ENCODE measurements around the gene TNNT2.

TNNT2 gene

DNA sequence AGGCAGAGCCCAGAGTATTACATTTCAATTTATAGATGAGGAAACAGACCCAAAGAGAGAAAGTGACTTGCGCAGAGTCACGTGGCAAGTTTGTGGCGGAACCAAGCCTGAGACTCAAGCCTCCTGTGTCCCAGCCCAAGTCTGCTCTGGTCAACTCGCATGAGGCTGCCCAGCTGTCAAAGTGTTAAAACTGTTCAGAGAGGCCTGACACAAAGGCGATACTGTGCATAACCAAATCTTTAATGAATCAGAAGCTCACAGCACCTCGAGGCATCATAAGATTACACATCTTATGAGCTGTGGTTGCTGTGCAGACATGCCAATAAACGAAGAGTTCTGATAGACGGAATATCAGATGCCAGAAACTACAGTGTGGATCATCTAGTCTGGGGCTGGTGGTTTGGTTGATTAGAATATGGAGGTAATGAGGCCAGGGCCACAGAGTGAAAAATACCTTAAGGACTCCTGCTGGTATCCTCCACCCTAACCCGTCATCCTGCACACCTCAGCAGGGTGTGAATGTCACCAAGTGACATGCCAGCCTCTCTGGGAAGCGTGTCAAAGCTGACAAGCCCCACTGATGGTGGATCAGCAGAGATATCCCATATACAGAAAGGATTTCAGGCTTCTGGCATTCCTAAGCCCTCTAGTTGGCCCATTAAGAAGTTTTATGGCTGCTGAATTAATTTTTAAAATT, 42.2 kb downstream of the TNNT2 start:
- H3K4me3 ChIP-seq = no peak overlapping the region
- DNase-seq (ENCODE audit: low spot score) = no peak
- TF ChIP-seq, protein P1, sequence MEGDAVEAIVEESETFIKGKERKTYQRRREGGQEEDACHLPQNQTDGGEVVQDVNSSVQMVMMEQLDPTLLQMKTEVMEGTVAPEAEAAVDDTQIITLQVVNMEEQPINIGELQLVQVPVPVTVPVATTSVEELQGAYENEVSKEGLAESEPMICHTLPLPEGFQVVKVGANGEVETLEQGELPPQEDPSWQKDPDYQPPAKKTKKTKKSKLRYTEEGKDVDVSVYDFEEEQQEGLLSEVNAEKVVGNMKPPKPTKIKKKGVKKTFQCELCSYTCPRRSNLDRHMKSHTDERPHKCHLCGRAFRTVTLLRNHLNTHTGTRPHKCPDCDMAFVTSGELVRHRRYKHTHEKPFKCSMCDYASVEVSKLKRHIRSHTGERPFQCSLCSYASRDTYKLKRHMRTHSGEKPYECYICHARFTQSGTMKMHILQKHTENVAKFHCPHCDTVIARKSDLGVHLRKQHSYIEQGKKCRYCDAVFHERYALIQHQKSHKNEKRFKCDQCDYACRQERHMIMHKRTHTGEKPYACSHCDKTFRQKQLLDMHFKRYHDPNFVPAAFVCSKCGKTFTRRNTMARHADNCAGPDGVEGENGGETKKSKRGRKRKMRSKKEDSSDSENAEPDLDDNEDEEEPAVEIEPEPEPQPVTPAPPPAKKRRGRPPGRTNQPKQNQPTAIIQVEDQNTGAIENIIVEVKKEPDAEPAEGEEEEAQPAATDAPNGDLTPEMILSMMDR (IDR thresholded peaks at IDR 0.05) = no peak
- no peak overlapping the region for H3K27ac ChIP-seq

DNA sequence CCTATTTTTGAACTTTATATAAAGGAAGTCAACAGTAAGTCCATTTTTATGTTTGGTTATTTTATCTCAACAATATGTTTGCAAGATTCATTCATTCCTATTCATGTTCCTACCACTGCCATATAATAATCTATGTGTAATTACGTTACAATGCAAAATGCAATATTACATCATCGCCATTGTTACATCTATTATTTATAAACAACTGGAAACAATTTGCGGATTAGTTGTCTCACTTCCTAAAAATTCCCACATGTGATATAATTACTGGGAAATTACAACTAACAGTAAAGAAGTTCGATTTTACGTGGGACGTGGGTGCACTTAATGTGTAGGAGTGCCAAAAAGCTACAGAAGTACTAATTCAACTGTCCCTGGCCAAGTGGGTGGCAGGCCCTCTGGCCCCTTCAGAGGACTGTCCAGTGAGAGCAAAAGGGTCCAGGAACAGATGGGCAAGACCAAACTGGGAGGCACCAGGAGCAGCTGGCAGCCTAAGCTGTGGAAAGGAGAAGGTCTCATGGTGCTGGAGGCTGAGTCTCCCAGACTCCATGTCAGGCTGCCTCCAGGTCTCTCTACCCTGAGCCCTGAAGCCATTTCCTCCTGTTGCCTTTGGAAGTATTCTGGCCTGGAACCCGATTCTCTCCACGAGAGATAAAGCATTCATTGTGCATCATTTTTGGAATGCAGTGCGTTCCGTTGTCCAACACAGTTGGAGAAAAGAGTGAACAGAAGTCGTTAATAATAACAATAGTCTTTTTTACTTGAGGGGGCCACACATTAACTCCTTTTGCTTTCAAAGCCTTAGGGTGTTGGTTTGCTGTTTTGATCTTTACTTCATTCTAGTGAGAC, 42.9 kb downstream of the TNNT2 start:
- no peak for DNase-seq (ENCODE audit: low spot score)
- Histone ChIP-seq H3K27ac (no peak overlapping the region), H3K4me3 (no peak overlapping the region)
- TF ChIP-seq, protein P1 (IDR thresholded peaks at IDR 0.05) = no peak

DNA sequence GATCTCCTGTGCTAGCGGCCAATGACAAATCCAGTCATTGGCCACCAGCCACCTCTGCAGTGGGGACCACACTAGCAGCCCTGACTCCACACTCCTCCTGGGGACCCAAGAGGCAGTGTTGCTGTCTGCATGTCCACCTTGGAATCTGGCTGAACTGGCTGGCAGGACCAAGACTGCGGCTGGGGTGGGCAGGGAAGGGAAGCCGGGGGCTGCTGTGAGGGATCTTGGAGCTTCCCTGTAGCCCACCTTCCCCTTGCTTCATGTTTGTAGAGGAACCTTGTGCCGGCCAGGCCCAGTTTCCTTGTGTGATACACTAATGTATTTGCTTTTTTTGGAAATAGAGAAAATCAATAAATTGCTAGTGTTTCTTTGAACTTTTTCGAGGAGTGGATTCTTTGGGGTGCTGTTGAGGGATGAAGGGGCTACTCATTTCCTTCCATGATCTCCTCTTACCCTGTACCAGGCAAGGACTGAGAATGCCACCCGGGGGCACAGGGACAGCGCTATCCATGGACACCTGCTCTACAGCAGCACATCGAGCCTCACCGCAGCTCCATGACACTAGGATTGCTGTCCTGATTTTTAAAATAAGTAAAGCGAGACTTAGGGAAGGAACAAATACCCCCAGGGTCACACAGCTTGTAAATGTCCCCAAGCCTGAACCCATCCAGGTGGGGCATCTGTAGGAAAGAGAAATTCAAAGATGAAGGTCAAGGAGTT, 44.7 kb downstream of the TNNT2 start:
- TF ChIP-seq, protein P1 (IDR thresholded peaks at IDR 0.05) = no peak
- DNase-seq (ENCODE audit: low spot score) = no peak
- H3K4me3 ChIP-seq = no peak overlapping the region
- H3K27ac ChIP-seq = no peak overlapping the region

GRCh38 chr1:201332021-201332420, 45.5 kb downstream of the TNNT2 start:
- DNase-seq (ENCODE audit: low spot score) = no peak
- no peak overlapping the region for H3K27ac ChIP-seq
- TF ChIP-seq, protein P1 (IDR thresholded peaks at IDR 0.05) = no peak
- H3K4me3 ChIP-seq = no peak overlapping the region

GRCh38 chr1:201331166-201331565, 46.3 kb downstream of the TNNT2 start:
- Histone ChIP-seq H3K4me3 (no peak overlapping the region), H3K27ac (no peak overlapping the region)

GRCh38 chr1:201330541-201330940, 46.9 kb downstream of the TNNT2 start:
- no peak for DNase-seq (ENCODE audit: low spot score)
- Histone ChIP-seq H3K27ac (no peak overlapping the region), H3K4me3 (no peak overlapping the region)
- TF ChIP-seq, protein P1 (IDR thresholded peaks at IDR 0.05) = no peak

More at GRCh38 chr1:201331166-201331565, 46.3 kb downstream of the TNNT2 start:
- no peak for DNase-seq (ENCODE audit: low spot score)
- TF ChIP-seq, protein P1 (IDR thresholded peaks at IDR 0.05) = no peak
